HepG2 (cell line): Measurements from ENCODE around the gene TP73. TPM values are rescaled to one million over a fixed set of nuclear protein-coding genes. Genes with fewer than 3 reads are reported as not detected.

ENCODE experiments used
- ATAC-seq: fragments of 200-7000 bp; cut with Tn5 transposase; 3 replicates; pipeline ENCODE4 v1.9.1; 2020; ENCODE audit warnings: mild to moderate bottlenecking, moderate library complexity
- BruUV-seq: library from RNA; stranded (reverse); fragments of 400-500 nt; replicated peaks from 2 replicates; lab custom pipeline; 2021; lab: Mats Ljungman, UMichigan
- CTCF ChIA-PET: fragments of 300-600 bp; formaldehyde crosslinking; extraction: SDS; loops from one replicate; lab custom pipeline; 2021; ENCODE audit warnings: low total read pairs, inconsistent platforms, low intra/inter-chr PET ratio; lab: Yijun Ruan, JAX
- POLR2A ChIA-PET: fragments of 350-600 bp; sonication (Branson Sonifier 250); formaldehyde crosslinking; loops from one replicate; lab custom pipeline; 2020; ENCODE audit warnings: antibody characterized with exemption, inconsistent platforms; lab: Yijun Ruan, JAX
- DNase-seq: peaks from one replicate; pipeline ENCODE4 v3.0.0-alpha.2; 2015; ENCODE audit warnings: low spot score
- FAIRE-seq: peaks from 3 replicates; lab custom pipeline; 2011; peaks lifted over from hg19 to GRCh38; lab: Jason Lieb, UNC
- H2AFZ ChIP-seq: one replicate; pipeline ENCODE4 v1.6.1; 2011; ENCODE audit warnings: low read length, inconsistent platforms
- H3K27ac ChIP-seq: fragments of 300-600 bp; 3 replicates; pipeline ENCODE4 v1.8.0; 2011; ENCODE audit warnings: mixed run types, mild to moderate bottlenecking, mixed read lengths, low read length, inconsistent platforms; ENCODE audit not compliant: insufficient read depth; ENCODE audit errors: extremely low read length
- H3K27me3 ChIP-seq, 2 experiments: fragments of 200-600 bp in 1 of 2; 2 replicates in 1 of 2; 3 replicates in 1 of 2; pipeline versions ENCODE4 v1.6.0 to v1.8.0; 2011; ENCODE audit warnings: low read length in 2 of 2, mild to moderate bottlenecking in 2 of 2, moderate library complexity in 2 of 2, inconsistent platforms in 1 of 2; ENCODE audit not compliant: insufficient read depth in 2 of 2, control insufficient read depth in 1 of 2
- H3K36me3 ChIP-seq, 2 experiments: fragments of 200-600 bp in 1 of 2; replicated peaks in 1 of 2; 2 replicates in 1 of 2; 3 replicates in 1 of 2; pipeline versions ENCODE4 v1.5.1 to v1.8.0; 2011; ENCODE audit warnings: low read length in 2 of 2, inconsistent platforms in 1 of 2; ENCODE audit not compliant: insufficient read depth in 2 of 2, control insufficient read depth in 1 of 2
- H3K4me1 ChIP-seq: 2 replicates; pipeline ENCODE4 v1.5.1; 2012; ENCODE audit warnings: low read length, inconsistent platforms; ENCODE audit not compliant: insufficient read depth
- H3K4me2 ChIP-seq: 2 replicates; pipeline ENCODE4 v1.6.0; 2011; ENCODE audit warnings: low read depth, low read length, inconsistent platforms
- H3K4me3 ChIP-seq, 3 experiments: fragments of 200-600 bp in 1 of 3; sonication (generic), shearing (Covaris generic) in 1 of 3; replicated peaks in 1 of 3; 2 replicates each; pipeline ENCODE4 v1.5.1; 2011 to 2016; ENCODE audit warnings: low read length in 3 of 3, inconsistent platforms in 2 of 3, low read depth in 2 of 3, mild to moderate bottlenecking in 2 of 3, control low read depth in 1 of 3, mixed read lengths in 1 of 3; ENCODE audit not compliant: insufficient read depth in 1 of 3
- H3K79me2 ChIP-seq: one replicate; pipeline ENCODE4 v1.6.1; 2011; ENCODE audit warnings: low read length, inconsistent platforms; ENCODE audit not compliant: insufficient read depth
- H3K9ac ChIP-seq: 2 replicates; pipeline ENCODE4 v1.6.0; 2011; ENCODE audit warnings: mild to moderate bottlenecking, low read depth, low read length, inconsistent platforms; ENCODE audit not compliant: insufficient read depth
- H3K9me3 ChIP-seq: 2 replicates; pipeline ENCODE4 v1.5.1; 2012; ENCODE audit warnings: mild to moderate bottlenecking, low read length
- H4K20me1 ChIP-seq: 2 replicates; pipeline ENCODE4 v1.6.0; 2011; ENCODE audit warnings: inconsistent platforms, mild to moderate bottlenecking, low read length, moderate library complexity; ENCODE audit not compliant: insufficient read depth
- AGO2 ChIP-seq: fragments of 200-400 bp; formaldehyde crosslinking; optimal IDR thresholded peaks from 2 replicates; pipeline ENCODE3; 2017; ENCODE audit warnings: mild to moderate bottlenecking, low read depth, low read length, moderate library complexity
- ARHGAP35 ChIP-seq: sonication (generic); formaldehyde crosslinking; IDR thresholded peaks from 2 replicates; pipeline ENCODE4 v1.9.0; 2022; ENCODE audit warnings: mild to moderate bottlenecking, inconsistent platforms, moderate library complexity, missing genetic modification reagents, borderline replicate concordance
- CENPX ChIP-seq: sonication (generic); formaldehyde crosslinking; IDR thresholded peaks from 2 replicates; pipeline ENCODE4 v1.9.0; 2021; ENCODE audit warnings: mild to moderate bottlenecking, missing genetic modification reagents, moderate library complexity
- EHMT2 ChIP-seq: fragments of 200-600 bp; sonication (generic); IDR thresholded peaks from 2 replicates; pipeline ENCODE4 v1.7.0; 2017; ENCODE audit warnings: antibody characterized with exemption, low read depth, low read length, borderline replicate concordance
- GZF1 ChIP-seq: sonication (generic); formaldehyde crosslinking; IDR thresholded peaks from 2 replicates; pipeline ENCODE4 v1.5.1; 2020; ENCODE audit warnings: mild to moderate bottlenecking, missing genetic modification reagents
- MLLT10 ChIP-seq: sonication (generic); formaldehyde crosslinking; IDR thresholded peaks from 2 replicates; pipeline ENCODE4 v1.4.0; 2020; ENCODE audit warnings: missing genetic modification reagents
- REXO4 ChIP-seq: sonication (generic); formaldehyde crosslinking; IDR thresholded peaks from 2 replicates; pipeline ENCODE4 v1.8.0; 2022; ENCODE audit warnings: missing genetic modification reagents, mild to moderate bottlenecking, borderline replicate concordance
- ZBTB3 ChIP-seq: sonication (generic); formaldehyde crosslinking; IDR thresholded peaks from 2 replicates; pipeline ENCODE4 v1.4.0; 2020; ENCODE audit warnings: low read depth, mild to moderate bottlenecking, moderate library complexity, missing genetic modification reagents, borderline replicate concordance
- ZC3H4 ChIP-seq: sonication (generic); formaldehyde crosslinking; IDR thresholded peaks from 2 replicates; pipeline ENCODE4 v1.4.0; 2020; ENCODE audit warnings: missing genetic modification reagents, borderline replicate concordance
- ZNF292 ChIP-seq: sonication (generic); formaldehyde crosslinking; IDR thresholded peaks from 2 replicates; pipeline ENCODE4 v1.8.1; 2022; ENCODE audit warnings: mild to moderate bottlenecking, low read depth, missing genetic modification reagents, borderline replicate concordance
- ZNF331 ChIP-seq: sonication (generic); formaldehyde crosslinking; IDR thresholded peaks from 2 replicates; pipeline ENCODE4 v1.4.0; 2020; ENCODE audit warnings: missing genetic modification reagents
- ZNF510 ChIP-seq: sonication (generic); formaldehyde crosslinking; IDR thresholded peaks from 2 replicates; pipeline ENCODE4 v1.4.0; 2020; ENCODE audit warnings: low read depth, mild to moderate bottlenecking, missing genetic modification reagents
- WGBS: methylation state at CpG from one replicate; pipeline ENCODE4 v1.1.6; 2017; ENCODE audit warnings: low lambda C conversion rate; 5-methylcytosine and 5-hydroxymethylcytosine counted together
- in situ Hi-C: cut with HindIII; loops from 2 replicates; pipeline ENCODE4 v1.10.0; 2017; ENCODE audit warnings: low pct_unique_long_range_greater_than_20kb; ENCODE audit not compliant: extremely low pct_ligation_motif_present
- intact Hi-C: fragments of 100-400 bp; cut with micrococcal nuclease; formaldehyde crosslinking; loops from one replicate; pipeline ENCODE4 v1.10.0; 2022; ENCODE audit not compliant: unreplicated experiment
- polyA plus RNA-seq, 8 experiments: library from polyadenylated mRNA; depleted of rRNA in 3 of 8; stranded (reverse) in 7 of 8; unstranded in 1 of 8; fragments of >200 nt; fragmentation: Illumina TruSeq in 4 of 8; extraction: Trizol in 4 of 8; gene quantifications; 2 replicates each; pipeline versions ENCODE4 v1.2.1 to v1.2.3, GENCODE V29; 2011 to 2016; ENCODE audit warnings: low read depth in 4 of 8, missing spikeins in 1 of 8, mixed read lengths in 1 of 8; ENCODE audit not compliant: insufficient read depth in 1 of 8
- total RNA-seq, 5 experiments: library from RNA; depleted of rRNA; stranded (reverse); fragments of >200 nt; fragmentation: Illumina TruSeq; extraction: Trizol; gene quantifications; 2 replicates each; pipeline ENCODE4 v1.2.3, GENCODE V29; 2016; ENCODE audit warnings: low read depth in 1 of 5
- TF ChIP-seq, protein P1 (sequence below): sonication (generic); formaldehyde crosslinking; conservative IDR thresholded peaks from 2 replicates; pipeline ENCODE4 v1.4.0; 2020; ENCODE audit warnings: mild to moderate bottlenecking, missing genetic modification reagents, moderate library complexity
- TF ChIP-seq, protein P2 (sequence below): sonication (generic); formaldehyde crosslinking; IDR thresholded peaks from 2 replicates; pipeline ENCODE4 v1.5.0; 2020; ENCODE audit warnings: mild to moderate bottlenecking, missing genetic modification reagents

TP73 gene
- total and polyA plus RNA-seq, 2 of the 13 experiments (the other 11 are each of a cell fraction or from before 2014, with no cell fraction given) = 0.49 to 1.1 TPM

DNA sequence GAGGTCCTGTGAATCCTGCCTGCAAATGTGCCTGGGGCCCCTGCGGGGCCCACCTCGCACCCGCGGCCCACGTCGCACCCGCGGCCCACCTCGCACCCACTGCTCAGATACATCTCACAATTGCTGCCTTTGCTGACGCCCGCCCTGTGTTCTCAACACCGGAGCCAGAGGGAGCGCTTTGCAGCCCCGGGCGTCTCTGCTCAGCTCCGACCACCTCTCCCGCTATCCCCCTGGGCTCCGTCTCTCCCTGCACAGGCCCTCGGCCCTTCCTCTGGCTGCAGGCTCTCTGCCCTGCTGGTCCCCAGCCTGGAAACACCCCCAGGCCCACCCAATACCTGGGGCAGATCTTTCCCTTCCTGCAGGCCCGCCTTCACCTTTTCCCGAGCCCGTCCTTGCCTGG lies 44.8 kb downstream of the TP73 start:
- TF ChIP-seq ZNF292 (CRISPR knock-in tag) = no peak
- no peak for TF ChIP-seq REXO4 (CRISPR knock-in tag)
- TF ChIP-seq ZC3H4 (CRISPR knock-in tag) = no peak
- no peak for TF ChIP-seq ZNF331 (CRISPR knock-in tag)
- TF ChIP-seq, protein P1, sequence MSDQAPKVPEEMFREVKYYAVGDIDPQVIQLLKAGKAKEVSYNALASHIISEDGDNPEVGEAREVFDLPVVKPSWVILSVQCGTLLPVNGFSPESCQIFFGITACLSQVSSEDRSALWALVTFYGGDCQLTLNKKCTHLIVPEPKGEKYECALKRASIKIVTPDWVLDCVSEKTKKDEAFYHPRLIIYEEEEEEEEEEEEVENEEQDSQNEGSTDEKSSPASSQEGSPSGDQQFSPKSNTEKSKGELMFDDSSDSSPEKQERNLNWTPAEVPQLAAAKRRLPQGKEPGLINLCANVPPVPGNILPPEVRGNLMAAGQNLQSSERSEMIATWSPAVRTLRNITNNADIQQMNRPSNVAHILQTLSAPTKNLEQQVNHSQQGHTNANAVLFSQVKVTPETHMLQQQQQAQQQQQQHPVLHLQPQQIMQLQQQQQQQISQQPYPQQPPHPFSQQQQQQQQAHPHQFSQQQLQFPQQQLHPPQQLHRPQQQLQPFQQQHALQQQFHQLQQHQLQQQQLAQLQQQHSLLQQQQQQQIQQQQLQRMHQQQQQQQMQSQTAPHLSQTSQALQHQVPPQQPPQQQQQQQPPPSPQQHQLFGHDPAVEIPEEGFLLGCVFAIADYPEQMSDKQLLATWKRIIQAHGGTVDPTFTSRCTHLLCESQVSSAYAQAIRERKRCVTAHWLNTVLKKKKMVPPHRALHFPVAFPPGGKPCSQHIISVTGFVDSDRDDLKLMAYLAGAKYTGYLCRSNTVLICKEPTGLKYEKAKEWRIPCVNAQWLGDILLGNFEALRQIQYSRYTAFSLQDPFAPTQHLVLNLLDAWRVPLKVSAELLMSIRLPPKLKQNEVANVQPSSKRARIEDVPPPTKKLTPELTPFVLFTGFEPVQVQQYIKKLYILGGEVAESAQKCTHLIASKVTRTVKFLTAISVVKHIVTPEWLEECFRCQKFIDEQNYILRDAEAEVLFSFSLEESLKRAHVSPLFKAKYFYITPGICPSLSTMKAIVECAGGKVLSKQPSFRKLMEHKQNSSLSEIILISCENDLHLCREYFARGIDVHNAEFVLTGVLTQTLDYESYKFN (CRISPR knock-in tag) = no peak
- no peak for TF ChIP-seq MLLT10 (CRISPR knock-in tag)
- no peak for TF ChIP-seq GZF1
- no peak for TF ChIP-seq EHMT2
- no peak for TF ChIP-seq ZNF510 (CRISPR knock-in tag)
- no peak for TF ChIP-seq CENPX (CRISPR knock-in tag)
- TF ChIP-seq, protein P2, sequence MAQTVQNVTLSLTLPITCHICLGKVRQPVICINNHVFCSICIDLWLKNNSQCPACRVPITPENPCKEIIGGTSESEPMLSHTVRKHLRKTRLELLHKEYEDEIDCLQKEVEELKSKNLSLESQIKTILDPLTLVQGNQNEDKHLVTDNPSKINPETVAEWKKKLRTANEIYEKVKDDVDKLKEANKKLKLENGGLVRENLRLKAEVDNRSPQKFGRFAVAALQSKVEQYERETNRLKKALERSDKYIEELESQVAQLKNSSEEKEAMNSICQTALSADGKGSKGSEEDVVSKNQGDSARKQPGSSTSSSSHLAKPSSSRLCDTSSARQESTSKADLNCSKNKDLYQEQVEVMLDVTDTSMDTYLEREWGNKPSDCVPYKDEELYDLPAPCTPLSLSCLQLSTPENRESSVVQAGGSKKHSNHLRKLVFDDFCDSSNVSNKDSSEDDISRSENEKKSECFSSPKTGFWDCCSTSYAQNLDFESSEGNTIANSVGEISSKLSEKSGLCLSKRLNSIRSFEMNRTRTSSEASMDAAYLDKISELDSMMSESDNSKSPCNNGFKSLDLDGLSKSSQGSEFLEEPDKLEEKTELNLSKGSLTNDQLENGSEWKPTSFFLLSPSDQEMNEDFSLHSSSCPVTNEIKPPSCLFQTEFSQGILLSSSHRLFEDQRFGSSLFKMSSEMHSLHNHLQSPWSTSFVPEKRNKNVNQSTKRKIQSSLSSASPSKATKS (CRISPR knock-in tag) = no peak
- no peak for TF ChIP-seq AGO2
- TF ChIP-seq ARHGAP35 (CRISPR knock-in tag) = no peak
- no peak for TF ChIP-seq ZBTB3 (CRISPR knock-in tag)
- no TSS peak for BruUV-seq
- Histone ChIP-seq H2AFZ (no peak overlapping the region), H3K79me2 (no peaks in the 10 kb centered on the region), H3K9ac (no peak overlapping the region), H3K27me3 (no peaks in the 10 kb centered on the region; a peak in 1 of 5 replicates), H3K4me1 (no peaks in the 10 kb centered on the region), H3K4me2 (no peak overlapping the region), H3K27ac (no peak overlapping the region), H4K20me1 (no peaks in the 10 kb centered on the region), H3K36me3 (no peaks in the 10 kb centered on the region), H3K9me3 (no peaks in the 10 kb centered on the region), H3K4me3 (no peak overlapping the region)
- in situ Hi-C loops (no loop called here), intact Hi-C loops (no loop called here)
- FAIRE-seq (no peak), DNase-seq (no peak), ATAC-seq (no peak)
- POLR2A ChIA-PET = no interaction called here
- WGBS = 93% methylated on average over 22 of the region's 22 CpGs
- CTCF ChIA-PET = no interaction called here
